Mesothelial cell of epicardium (in vitro differentiated cells): ENCODE data around the gene CTNNA2. TPM values are rescaled to one million over a fixed set of nuclear protein-coding genes. Genes with fewer than 3 reads are reported as not detected.

Source experiments
- DNase-seq, 2 experiments: peaks; one replicate each; pipeline ENCODE4 v3.0.0; 2021; ENCODE audit warnings: low spot score in 2 of 2; ENCODE audit not compliant: unreplicated experiment in 2 of 2
- H3K27ac Mint-ChIP-seq: 2 replicates; pipeline ENCODE4 v1.8.0; 2021; ENCODE audit warnings: mixed read lengths
- H3K27me3 Mint-ChIP-seq: 2 replicates; pipeline ENCODE4 v1.8.0; 2021; ENCODE audit warnings: low read depth, mixed read lengths
- H3K36me3 Mint-ChIP-seq: 2 replicates; pipeline ENCODE4 v1.8.0; 2021; ENCODE audit warnings: mixed read lengths
- H3K4me1 Mint-ChIP-seq: 2 replicates; pipeline ENCODE4 v1.8.0; 2021; ENCODE audit warnings: mixed read lengths
- H3K4me3 Mint-ChIP-seq: 2 replicates; pipeline ENCODE4 v1.8.0; 2021; ENCODE audit warnings: mild to moderate bottlenecking, moderate library complexity, mixed read lengths
- H3K9me3 Mint-ChIP-seq: 2 replicates; pipeline ENCODE4 v1.8.0; 2021; ENCODE audit warnings: mixed read lengths
- CTCF ChIP-seq: fragments of 200-600 bp; sonication (generic); IDR thresholded peaks from one replicate; pipeline ENCODE4 v1.5.0; 2021; ENCODE audit warnings: antibody characterized with exemption; ENCODE audit not compliant: unreplicated experiment
- total RNA-seq: library from RNA; stranded (reverse); gene quantifications from 3 replicates; pipeline ENCODE4 v1.2.1, GENCODE V29; 2021

Gene CTNNA2
- total RNA-seq, 1 donor from 2014 or later, result 4.9 TPM

- TF ChIP-seq CTCF, result no peak
- no peak overlapping the region for H3K4me3 Mint-ChIP-seq
- DNase-seq, result no peak
- no peaks in the 10 kb centered on the region for H3K27me3 Mint-ChIP-seq
- no peak overlapping the region for H3K27ac Mint-ChIP-seq
- peaks cover 7% of the 10 kb centered on the region for H3K9me3 Mint-ChIP-seq
- no peaks in the 10 kb centered on the region for H3K36me3 Mint-ChIP-seq
- no peaks in the 10 kb centered on the region for H3K4me1 Mint-ChIP-seq
Measured at GRCh38 chr2:79717364-79718007, 204.6 kb downstream of the CTNNA2 start.

- Mint-ChIP-seq H3K9me3 (peaks cover 7% of the 10 kb centered on the region), H3K27me3 (no peaks in the 10 kb centered on the region), H3K4me3 (no peak overlapping the region), H3K4me1 (no peaks in the 10 kb centered on the region), H3K36me3 (no peaks in the 10 kb centered on the region), H3K27ac (no peak overlapping the region)
- no peak for TF ChIP-seq CTCF
- no peak for DNase-seq
Measured at GRCh38 chr2:79721061-79721460, 208.2 kb downstream of the CTNNA2 start.

- DNase-seq, result no peak
- H3K27ac Mint-ChIP-seq, result no peak overlapping the region
- H3K9me3 Mint-ChIP-seq, result peaks cover 7% of the 10 kb centered on the region
- H3K27me3 Mint-ChIP-seq, result no peaks in the 10 kb centered on the region
- no peaks in the 10 kb centered on the region for H3K4me1 Mint-ChIP-seq
- H3K4me3 Mint-ChIP-seq, result no peak overlapping the region
- no peak for TF ChIP-seq CTCF
- H3K36me3 Mint-ChIP-seq, result no peaks in the 10 kb centered on the region
Measured at GRCh38 chr2:79721966-79722365, 209.1 kb downstream of the CTNNA2 start.

- no peaks in the 10 kb centered on the region for H3K27me3 Mint-ChIP-seq
- H3K27ac Mint-ChIP-seq, result no peak overlapping the region
- no peaks in the 10 kb centered on the region for H3K36me3 Mint-ChIP-seq
- no peak for TF ChIP-seq CTCF
- peaks cover 14% of the 10 kb centered on the region for H3K9me3 Mint-ChIP-seq
- DNase-seq, result no peak
- H3K4me1 Mint-ChIP-seq, result no peaks in the 10 kb centered on the region
- H3K4me3 Mint-ChIP-seq, result no peak overlapping the region
Measured at GRCh38 chr2:79723830-79724229, 211.0 kb downstream of the CTNNA2 start.

GRCh38 chr2:79729532-79729931 lies 216.7 kb downstream of the CTNNA2 start:
- no peak for TF ChIP-seq CTCF
- H3K27me3 Mint-ChIP-seq, result no peaks in the 10 kb centered on the region

GRCh38 chr2:79734518-79734917 lies 221.7 kb downstream of the CTNNA2 start:
- Mint-ChIP-seq H3K9me3 (no peaks in the 10 kb centered on the region), H3K4me3 (no peak overlapping the region), H3K27ac (no peak overlapping the region), H3K36me3 (no peaks in the 10 kb centered on the region), H3K4me1 (no peaks in the 10 kb centered on the region), H3K27me3 (no peaks in the 10 kb centered on the region)
- no peak for DNase-seq
- no peak for TF ChIP-seq CTCF

More at GRCh38 chr2:79729532-79729931, 216.7 kb downstream of the CTNNA2 start:
- Mint-ChIP-seq H3K4me3 (no peak overlapping the region), H3K27ac (no peak overlapping the region), H3K36me3 (no peaks in the 10 kb centered on the region), H3K9me3 (peaks cover 8% of the 10 kb centered on the region), H3K4me1 (no peaks in the 10 kb centered on the region)
- DNase-seq, result no peak
